Measurements from ENCODE around the gene INO80C. TPM values are rescaled to one million over a fixed set of nuclear protein-coding genes. Genes with fewer than 3 reads are reported as not detected.

Gene INO80C
- total RNA-seq, 4 donors from 2014 or later, result 2.8 to 11.9 (median 7.4) TPM

DNA sequence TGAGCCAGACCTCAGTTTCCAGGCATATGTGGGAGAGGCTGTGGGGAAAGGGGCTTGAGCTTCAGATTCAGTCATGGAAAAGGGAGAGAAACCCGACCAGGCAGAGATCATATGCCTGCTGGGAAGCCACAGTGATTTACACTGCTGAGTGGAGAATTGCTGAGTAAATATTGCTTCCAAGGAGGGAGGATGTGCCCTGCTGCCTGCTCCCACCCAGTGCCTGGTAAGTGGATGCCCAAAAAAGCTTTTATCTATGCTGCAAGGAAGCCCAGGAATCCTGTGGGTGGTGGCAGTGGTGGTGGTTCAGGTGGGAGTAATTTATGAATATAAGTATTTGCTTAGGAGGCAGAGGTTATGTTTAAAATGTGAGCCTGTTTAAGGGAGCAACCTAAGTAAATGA lies 39.5 kb downstream of the INO80C start:
- TF ChIP-seq, protein P1, sequence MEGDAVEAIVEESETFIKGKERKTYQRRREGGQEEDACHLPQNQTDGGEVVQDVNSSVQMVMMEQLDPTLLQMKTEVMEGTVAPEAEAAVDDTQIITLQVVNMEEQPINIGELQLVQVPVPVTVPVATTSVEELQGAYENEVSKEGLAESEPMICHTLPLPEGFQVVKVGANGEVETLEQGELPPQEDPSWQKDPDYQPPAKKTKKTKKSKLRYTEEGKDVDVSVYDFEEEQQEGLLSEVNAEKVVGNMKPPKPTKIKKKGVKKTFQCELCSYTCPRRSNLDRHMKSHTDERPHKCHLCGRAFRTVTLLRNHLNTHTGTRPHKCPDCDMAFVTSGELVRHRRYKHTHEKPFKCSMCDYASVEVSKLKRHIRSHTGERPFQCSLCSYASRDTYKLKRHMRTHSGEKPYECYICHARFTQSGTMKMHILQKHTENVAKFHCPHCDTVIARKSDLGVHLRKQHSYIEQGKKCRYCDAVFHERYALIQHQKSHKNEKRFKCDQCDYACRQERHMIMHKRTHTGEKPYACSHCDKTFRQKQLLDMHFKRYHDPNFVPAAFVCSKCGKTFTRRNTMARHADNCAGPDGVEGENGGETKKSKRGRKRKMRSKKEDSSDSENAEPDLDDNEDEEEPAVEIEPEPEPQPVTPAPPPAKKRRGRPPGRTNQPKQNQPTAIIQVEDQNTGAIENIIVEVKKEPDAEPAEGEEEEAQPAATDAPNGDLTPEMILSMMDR (IDR thresholded peaks at IDR 0.05; ENCODE audit: low read depth), result no peak

DNA sequence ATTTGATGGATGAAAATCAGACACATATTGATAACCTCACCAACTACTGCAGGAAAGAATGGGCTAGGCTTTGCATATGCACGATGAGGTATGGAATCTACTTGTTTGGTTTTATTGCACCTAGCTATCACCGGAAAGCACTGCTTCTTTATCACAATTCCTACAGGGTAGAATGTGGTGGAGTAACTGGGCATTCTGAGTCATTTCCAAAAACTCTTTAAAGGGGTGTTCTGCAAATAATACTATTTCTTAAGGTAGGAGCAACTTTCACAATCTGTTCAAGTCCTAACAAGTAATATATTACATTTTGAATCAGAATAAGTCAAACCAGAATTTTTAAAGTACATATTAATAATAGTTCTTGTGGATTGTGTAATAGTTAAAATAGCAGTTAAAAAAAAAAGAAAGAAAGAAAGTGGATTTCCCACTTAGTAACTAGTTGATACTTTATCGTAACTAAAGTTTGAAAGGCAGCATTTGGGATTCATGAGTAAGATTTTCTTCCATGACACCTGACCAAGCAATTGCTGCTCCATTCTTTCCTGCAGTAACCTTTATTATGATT lies 40.5 kb downstream of the INO80C start:
- TF ChIP-seq, protein P1 (IDR thresholded peaks at IDR 0.05; ENCODE audit: low read depth), result no peak

DNA sequence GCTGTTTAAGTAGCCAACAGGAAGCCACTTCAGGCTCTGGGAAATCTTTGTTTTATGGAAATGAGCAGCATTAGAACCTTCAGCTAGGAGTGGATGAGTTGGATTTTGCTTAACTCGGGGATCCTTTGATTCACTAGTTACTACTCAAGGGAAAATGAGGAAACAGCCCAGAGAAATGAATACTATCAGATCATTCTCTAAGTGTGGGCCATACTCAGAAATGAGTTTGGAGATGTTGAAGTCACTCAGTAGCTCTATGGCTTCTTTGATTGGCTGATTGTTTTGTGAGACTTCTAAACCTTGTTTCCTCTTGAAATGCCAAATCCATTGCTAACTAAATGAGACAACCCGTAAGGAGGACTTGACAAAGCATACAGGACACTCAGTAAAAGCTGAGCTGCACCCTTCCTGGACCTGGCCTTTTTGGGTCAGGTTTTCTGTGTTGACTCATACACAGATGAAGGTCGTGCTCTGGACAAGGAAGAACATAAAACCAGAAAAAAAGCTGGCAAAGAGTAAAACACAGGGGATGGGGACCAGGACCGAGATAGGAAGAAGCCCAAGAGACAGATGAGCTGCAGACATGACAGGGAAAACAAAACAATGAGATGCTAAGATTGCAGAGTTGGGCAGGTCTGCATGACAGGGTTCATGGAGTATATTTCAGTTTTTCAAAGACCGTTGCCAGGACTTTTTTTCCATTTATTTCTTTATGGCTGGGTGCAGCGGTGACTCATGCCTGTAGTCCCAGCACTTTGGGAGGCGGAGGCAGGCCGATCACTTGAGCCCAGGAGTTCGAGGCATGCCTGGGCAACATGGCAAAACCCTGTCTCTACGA lies 41.6 kb downstream of the INO80C start:
- TF ChIP-seq, protein P1 (IDR thresholded peaks at IDR 0.05; ENCODE audit: low read depth), result no peak

DNA sequence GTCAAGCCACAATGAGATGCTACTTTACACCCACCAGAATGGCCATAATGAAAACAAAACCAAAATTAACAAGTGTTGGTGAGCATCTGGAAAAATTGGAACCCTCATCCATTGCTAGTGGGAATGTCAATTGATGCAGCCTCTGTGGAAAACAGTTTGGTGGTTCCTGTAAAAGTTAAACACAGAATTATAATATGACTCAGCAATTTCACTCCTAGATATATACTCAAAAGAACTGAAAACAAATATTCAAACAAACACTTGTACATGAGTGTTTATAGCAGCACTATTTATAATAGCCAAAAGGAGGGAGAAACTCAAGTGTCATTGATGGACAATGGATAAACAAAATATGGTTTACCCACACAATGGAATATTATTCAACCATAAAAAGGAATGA lies 43.0 kb downstream of the INO80C start:
- TF ChIP-seq, protein P1 (IDR thresholded peaks at IDR 0.05; ENCODE audit: low read depth), result no peak

DNA sequence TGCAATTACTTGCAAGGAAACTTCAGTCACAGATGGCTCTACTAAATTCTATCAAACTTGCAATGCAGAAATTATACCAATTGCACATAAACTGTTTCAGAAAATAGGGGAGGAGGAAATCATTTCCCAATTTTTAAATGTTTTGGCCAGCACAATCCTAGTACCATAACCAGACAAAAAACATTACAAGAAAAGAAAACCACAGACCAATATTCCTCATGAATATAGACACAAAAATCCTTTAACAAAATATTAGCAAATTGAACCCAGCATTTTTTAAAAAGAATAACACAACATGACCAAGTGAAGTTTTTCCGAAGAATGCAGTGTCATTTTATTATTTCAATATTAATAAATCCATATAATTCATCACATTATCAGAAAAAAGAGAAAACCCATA lies 45.8 kb downstream of the INO80C start:
- TF ChIP-seq, protein P1 (IDR thresholded peaks at IDR 0.05; ENCODE audit: low read depth), result no peak

DNA sequence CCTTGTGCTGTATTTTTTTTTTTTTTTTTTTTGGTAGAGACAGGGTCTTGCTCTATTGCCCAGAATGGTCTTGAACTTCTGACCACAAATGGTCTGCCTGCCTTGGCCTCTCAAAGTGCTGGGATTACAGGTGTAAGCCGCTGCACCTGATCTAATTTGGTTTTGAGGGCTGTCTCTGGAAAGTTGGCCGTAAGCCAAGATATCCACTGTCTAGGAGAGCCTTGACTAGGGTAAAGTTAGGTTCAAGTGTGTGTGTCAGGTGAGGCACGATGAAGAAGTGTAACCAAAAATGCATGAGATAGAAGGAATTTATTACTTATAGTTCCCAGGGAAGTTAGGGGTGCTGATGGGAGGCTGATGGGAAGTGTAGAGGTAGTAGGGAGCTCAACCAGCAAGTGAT lies 46.7 kb downstream of the INO80C start:
- TF ChIP-seq, protein P1 (IDR thresholded peaks at IDR 0.05; ENCODE audit: low read depth), result no peak

DNA sequence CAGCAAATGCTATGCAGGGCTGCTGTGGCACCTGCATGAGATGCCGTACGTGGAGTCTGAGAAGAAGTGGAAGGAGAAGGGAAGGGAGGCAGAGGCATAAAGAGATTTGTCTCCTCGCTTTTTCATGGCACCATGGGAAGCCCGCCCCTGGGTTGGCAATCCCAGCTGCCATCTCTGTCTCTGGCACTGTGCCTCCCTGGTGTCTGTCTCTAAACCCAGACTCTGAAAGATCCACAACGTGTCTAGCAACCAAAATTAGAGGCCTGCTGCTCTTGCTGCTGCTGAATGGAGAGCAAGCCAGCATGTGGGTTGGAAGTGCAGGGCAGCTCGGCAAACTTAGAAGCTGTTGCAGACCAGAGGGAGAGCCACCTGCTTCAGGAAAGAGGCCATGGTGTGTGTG lies 53.1 kb downstream of the INO80C start:
- TF ChIP-seq, protein P1 (IDR thresholded peaks at IDR 0.05; ENCODE audit: low read depth), result no peak

Data from subcutaneous adipose tissue (tissue), 4 donors.